Measurements from ENCODE around the gene PRICKLE2. TPM values are rescaled to one million over a fixed set of nuclear protein-coding genes. Genes with fewer than 3 reads are reported as not detected.

The PRICKLE2 gene
- total and polyA plus RNA-seq, 4 donors: 0.89 to 8.0 (median 3.2) TPM

- WGBS: 86% methylated on average over 2 of the region's 2 CpGs
- H3K4me3 ChIP-seq (ENCODE audit: low read depth in 1 of 3, low read length in 3 of 3): no peak overlapping the region
- no peaks in the 10 kb centered on the region for H3K36me3 ChIP-seq (ENCODE audit: control insufficient read depth in 4 of 4, insufficient read depth in 3 of 4, low read depth in 1 of 4, low read length in 3 of 4)
- H3K9me3 ChIP-seq (ENCODE audit: control insufficient read depth in 4 of 4, low read length in 3 of 4): no peaks in the 10 kb centered on the region
- H3K27me3 ChIP-seq (ENCODE audit: control insufficient read depth in 4 of 4, insufficient read depth in 4 of 4, low read length in 3 of 4): no peaks in the 10 kb centered on the region
- TF ChIP-seq YY1 (IDR thresholded peaks at IDR 0.05) (no peak), CTCF (IDR thresholded peaks at IDR 0.05; ENCODE audit: low read depth, low read length, missing input control) (no peak), EGR1 (IDR thresholded peaks at IDR 0.05; ENCODE audit: low read depth in 2 of 2) (no peak), GABPA (IDR thresholded peaks at IDR 0.05 in 1 of 2, conservative IDR thresholded peaks at IDR 0.05 in 1 of 2) (no peak), FOXA2 (IDR thresholded peaks at IDR 0.05) (no peak), SP1 (IDR thresholded peaks at IDR 0.05) (no peak)
- H3K4me1 ChIP-seq (ENCODE audit: control insufficient read depth in 4 of 4, insufficient read depth in 4 of 4, low read length in 3 of 4): no peaks in the 10 kb centered on the region
- no peak for DNase-seq (ENCODE audit: low spot score)
- H3K9ac ChIP-seq (ENCODE audit: low read depth in 1 of 2, low read length in 2 of 2): no peak overlapping the region
- H3K27ac ChIP-seq (ENCODE audit: low read depth in 1 of 2, low read length in 2 of 2): no peak overlapping the region
Observed at GRCh38 chr3:64133272-64133671, 92.0 kb downstream of the PRICKLE2 start.

DNA sequence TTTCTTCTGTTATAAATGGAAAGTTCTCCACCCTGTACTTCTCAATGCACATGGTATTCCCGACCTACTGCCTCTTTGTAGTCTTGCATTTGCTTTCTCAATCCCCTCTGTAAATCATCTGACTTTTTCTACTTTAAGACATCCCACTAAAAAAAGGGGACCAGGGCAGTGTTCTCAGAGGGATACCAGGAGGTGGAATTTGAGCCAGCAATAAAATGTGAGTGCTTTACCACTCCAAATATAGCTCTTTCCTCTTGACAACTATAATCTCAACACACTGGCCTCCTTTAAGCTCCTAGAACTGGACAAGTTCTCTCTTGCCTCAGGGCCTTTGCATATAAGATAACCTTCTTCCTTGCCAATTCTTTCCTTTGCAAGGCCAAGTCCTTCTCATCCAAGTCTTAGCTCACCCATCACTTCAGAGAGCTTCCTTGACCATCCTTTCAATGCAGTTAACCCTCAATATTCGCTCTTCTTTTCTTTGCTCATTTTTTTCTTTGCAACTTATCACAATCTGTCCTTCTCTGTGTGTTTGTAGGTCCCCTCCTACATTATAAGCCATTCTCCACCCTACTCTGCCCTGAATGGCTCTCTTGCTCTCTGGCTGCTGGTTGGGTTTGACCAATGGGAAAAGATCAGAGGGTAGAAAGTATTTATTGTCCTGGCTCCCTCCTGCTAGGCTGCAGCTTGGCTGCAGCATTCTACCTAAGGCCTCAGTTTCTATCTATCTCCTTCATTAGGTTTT, 93.4 kb downstream of the PRICKLE2 start:
- Histone ChIP-seq H3K36me3 (ENCODE audit: control insufficient read depth in 4 of 4, insufficient read depth in 3 of 4, low read depth in 1 of 4, low read length in 3 of 4) (no peaks in the 10 kb centered on the region), H3K4me3 (ENCODE audit: low read depth in 1 of 3, low read length in 3 of 3) (no peak overlapping the region), H3K9me3 (ENCODE audit: control insufficient read depth in 4 of 4, low read length in 3 of 4) (no peaks in the 10 kb centered on the region), H3K9ac (ENCODE audit: low read depth in 1 of 2, low read length in 2 of 2) (no peak overlapping the region), H3K4me1 (ENCODE audit: control insufficient read depth in 4 of 4, insufficient read depth in 4 of 4, low read length in 3 of 4) (no peaks in the 10 kb centered on the region), H3K27ac (ENCODE audit: low read depth in 1 of 2, low read length in 2 of 2) (no peak overlapping the region), H3K27me3 (ENCODE audit: control insufficient read depth in 4 of 4, insufficient read depth in 4 of 4, low read length in 3 of 4) (no peaks in the 10 kb centered on the region)
- DNase-seq (ENCODE audit: low spot score): no peak
- TF ChIP-seq, protein P1, sequence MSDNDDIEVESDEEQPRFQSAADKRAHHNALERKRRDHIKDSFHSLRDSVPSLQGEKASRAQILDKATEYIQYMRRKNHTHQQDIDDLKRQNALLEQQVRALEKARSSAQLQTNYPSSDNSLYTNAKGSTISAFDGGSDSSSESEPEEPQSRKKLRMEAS (IDR thresholded peaks at IDR 0.05): no peak
- TF ChIP-seq CTCF (IDR thresholded peaks at IDR 0.05; ENCODE audit: low read depth, low read length, missing input control) (no peak), NR2F2 (IDR thresholded peaks at IDR 0.05) (no peak)
- TF ChIP-seq, protein P2, sequence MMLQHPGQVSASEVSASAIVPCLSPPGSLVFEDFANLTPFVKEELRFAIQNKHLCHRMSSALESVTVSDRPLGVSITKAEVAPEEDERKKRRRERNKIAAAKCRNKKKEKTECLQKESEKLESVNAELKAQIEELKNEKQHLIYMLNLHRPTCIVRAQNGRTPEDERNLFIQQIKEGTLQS (IDR thresholded peaks at IDR 0.05): no peak
- TF ChIP-seq, protein P3, sequence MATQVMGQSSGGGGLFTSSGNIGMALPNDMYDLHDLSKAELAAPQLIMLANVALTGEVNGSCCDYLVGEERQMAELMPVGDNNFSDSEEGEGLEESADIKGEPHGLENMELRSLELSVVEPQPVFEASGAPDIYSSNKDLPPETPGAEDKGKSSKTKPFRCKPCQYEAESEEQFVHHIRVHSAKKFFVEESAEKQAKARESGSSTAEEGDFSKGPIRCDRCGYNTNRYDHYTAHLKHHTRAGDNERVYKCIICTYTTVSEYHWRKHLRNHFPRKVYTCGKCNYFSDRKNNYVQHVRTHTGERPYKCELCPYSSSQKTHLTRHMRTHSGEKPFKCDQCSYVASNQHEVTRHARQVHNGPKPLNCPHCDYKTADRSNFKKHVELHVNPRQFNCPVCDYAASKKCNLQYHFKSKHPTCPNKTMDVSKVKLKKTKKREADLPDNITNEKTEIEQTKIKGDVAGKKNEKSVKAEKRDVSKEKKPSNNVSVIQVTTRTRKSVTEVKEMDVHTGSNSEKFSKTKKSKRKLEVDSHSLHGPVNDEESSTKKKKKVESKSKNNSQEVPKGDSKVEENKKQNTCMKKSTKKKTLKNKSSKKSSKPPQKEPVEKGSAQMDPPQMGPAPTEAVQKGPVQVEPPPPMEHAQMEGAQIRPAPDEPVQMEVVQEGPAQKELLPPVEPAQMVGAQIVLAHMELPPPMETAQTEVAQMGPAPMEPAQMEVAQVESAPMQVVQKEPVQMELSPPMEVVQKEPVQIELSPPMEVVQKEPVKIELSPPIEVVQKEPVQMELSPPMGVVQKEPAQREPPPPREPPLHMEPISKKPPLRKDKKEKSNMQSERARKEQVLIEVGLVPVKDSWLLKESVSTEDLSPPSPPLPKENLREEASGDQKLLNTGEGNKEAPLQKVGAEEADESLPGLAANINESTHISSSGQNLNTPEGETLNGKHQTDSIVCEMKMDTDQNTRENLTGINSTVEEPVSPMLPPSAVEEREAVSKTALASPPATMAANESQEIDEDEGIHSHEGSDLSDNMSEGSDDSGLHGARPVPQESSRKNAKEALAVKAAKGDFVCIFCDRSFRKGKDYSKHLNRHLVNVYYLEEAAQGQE (IDR thresholded peaks at IDR 0.05): no peak
- 78% methylated on average over 2 of the region's 2 CpGs for WGBS

All from liver (tissue), 9 donors.